IMR-90 (cell line): ENCODE results near the gene TMEM140.

Experiments
- BHLHE40 ChIP-seq: fragments of 150-350 bp; IDR thresholded peaks from 2 replicates; pipeline ENCODE4 v1.6.1; 2016; ENCODE audit warnings: mild to moderate bottlenecking, low read depth, low read length
- CEBPB ChIP-seq: IDR thresholded peaks from 2 replicates; pipeline ENCODE4 v1.6.1; 2012; ENCODE audit warnings: low read depth, low read length, improper control_type of control experiment
- FOS ChIP-seq: fragments of 150-350 bp; IDR thresholded peaks from 2 replicates; pipeline ENCODE4 v1.6.1; 2016; ENCODE audit warnings: low read depth, low read length
- MAFK ChIP-seq: IDR thresholded peaks from 2 replicates; pipeline ENCODE4 v1.6.1; 2012; ENCODE audit warnings: low read depth, low read length, improper control_type of control experiment
- MAZ ChIP-seq: IDR thresholded peaks from 2 replicates; pipeline ENCODE4 v1.6.1; 2012; ENCODE audit warnings: low read depth, mild to moderate bottlenecking, low read length, improper control_type of control experiment, moderate library complexity, borderline replicate concordance
- MXI1 ChIP-seq: IDR thresholded peaks from 2 replicates; pipeline ENCODE4 v1.6.1; 2012; ENCODE audit warnings: low read depth, mild to moderate bottlenecking, low read length, moderate library complexity, borderline replicate concordance
- POLR2A ChIP-seq: IDR thresholded peaks from 2 replicates; pipeline ENCODE4 v1.6.1; 2012; ENCODE audit warnings: mild to moderate bottlenecking, low read depth, low read length
- RAD21 ChIP-seq: IDR thresholded peaks from 2 replicates; pipeline ENCODE4 v1.6.1; 2012; ENCODE audit warnings: low read length, improper control_type of control experiment
- RFX5 ChIP-seq: IDR thresholded peaks from 2 replicates; pipeline ENCODE4 v1.8.0; 2012; ENCODE audit warnings: low read depth, mild to moderate bottlenecking, low read length, moderate library complexity
- SMC3 ChIP-seq: fragments of 150-350 bp; IDR thresholded peaks from 2 replicates; pipeline ENCODE4 v1.6.1; 2016; ENCODE audit warnings: low read depth, mild to moderate bottlenecking, antibody characterized with exemption, low read length, moderate library complexity
- TF ChIP-seq, protein P1 (sequence below): conservative IDR thresholded peaks from 2 replicates; pipeline ENCODE4 v1.5.1; 2012; ENCODE audit warnings: mild to moderate bottlenecking, low read depth, low read length, improper control_type of control experiment
- TF ChIP-seq, protein P2 (sequence below): fragments of 150-350 bp; IDR thresholded peaks from 2 replicates; pipeline ENCODE4 v1.6.1; 2016; ENCODE audit warnings: low read depth, mild to moderate bottlenecking, low read length, moderate library complexity, borderline replicate concordance

DNA sequence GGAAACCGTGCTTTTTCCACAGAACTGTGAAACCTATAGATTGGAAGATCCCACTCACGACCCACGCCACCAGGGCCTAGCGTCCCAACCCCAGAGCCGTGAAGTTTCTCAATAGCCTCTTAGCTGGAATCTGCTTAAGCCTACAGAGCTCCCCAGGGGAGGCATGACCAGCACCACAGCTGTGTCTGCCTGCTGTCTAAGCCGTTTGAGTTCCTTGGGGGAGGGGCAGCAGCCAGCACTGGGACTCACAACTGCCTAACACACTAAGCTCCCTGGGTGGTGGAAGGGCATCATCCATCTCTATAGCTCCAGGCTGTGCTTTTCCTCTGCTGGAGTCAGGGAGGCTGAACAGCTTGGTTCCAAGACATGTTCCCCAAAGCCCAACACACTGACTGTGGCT, 26.0 kb upstream of the TMEM140 start:
- TF ChIP-seq, protein P1, sequence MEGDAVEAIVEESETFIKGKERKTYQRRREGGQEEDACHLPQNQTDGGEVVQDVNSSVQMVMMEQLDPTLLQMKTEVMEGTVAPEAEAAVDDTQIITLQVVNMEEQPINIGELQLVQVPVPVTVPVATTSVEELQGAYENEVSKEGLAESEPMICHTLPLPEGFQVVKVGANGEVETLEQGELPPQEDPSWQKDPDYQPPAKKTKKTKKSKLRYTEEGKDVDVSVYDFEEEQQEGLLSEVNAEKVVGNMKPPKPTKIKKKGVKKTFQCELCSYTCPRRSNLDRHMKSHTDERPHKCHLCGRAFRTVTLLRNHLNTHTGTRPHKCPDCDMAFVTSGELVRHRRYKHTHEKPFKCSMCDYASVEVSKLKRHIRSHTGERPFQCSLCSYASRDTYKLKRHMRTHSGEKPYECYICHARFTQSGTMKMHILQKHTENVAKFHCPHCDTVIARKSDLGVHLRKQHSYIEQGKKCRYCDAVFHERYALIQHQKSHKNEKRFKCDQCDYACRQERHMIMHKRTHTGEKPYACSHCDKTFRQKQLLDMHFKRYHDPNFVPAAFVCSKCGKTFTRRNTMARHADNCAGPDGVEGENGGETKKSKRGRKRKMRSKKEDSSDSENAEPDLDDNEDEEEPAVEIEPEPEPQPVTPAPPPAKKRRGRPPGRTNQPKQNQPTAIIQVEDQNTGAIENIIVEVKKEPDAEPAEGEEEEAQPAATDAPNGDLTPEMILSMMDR = no peak
- TF ChIP-seq FOS (no peak), POLR2A (no peak), RFX5 (no peak), CEBPB (no peak), MAFK (no peak), SMC3 (no peak), RAD21 (no peak), MXI1 (no peak), MAZ (no peak), BHLHE40 (no peak)
- TF ChIP-seq, protein P2, sequence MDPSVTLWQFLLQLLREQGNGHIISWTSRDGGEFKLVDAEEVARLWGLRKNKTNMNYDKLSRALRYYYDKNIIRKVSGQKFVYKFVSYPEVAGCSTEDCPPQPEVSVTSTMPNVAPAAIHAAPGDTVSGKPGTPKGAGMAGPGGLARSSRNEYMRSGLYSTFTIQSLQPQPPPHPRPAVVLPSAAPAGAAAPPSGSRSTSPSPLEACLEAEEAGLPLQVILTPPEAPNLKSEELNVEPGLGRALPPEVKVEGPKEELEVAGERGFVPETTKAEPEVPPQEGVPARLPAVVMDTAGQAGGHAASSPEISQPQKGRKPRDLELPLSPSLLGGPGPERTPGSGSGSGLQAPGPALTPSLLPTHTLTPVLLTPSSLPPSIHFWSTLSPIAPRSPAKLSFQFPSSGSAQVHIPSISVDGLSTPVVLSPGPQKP = no peak
